Stimulated activated naive CD8-positive, alpha-beta T cell treated with anti-CD3 and anti-CD28 coated beads, Interleukin-15, amount 100 ng/mL, for 72 hours (primary cell): ENCODE data around the gene SYCP2L.
"Not testable (repeated sequence)": the region's sequence is repeated elsewhere in the genome, so short reads cannot be mapped to it uniquely, and the experiment has no call there.

Experiments
- ATAC-seq: fragments of 150-1000 bp; cut with Tn5 transposase; 2 replicates; pipeline ENCODE4 v1.10.0; 2021; ENCODE audit warnings: mild to moderate bottlenecking, moderate library complexity
- DNase-seq, 2 donors: peaks; one replicate each; pipeline ENCODE4 v3.0.0; 2021 to 2022
- H3K27ac Mint-ChIP-seq, 2 donors: one replicate each; pipeline ENCODE4 v1.8.0; 2022; ENCODE audit warnings: mild to moderate bottlenecking in 2 of 2, mixed read lengths in 2 of 2, moderate library complexity in 2 of 2
- H3K27me3 Mint-ChIP-seq: one replicate; pipeline ENCODE4 v1.8.0; 2022; ENCODE audit warnings: mixed read lengths
- H3K4me1 Mint-ChIP-seq: one replicate; pipeline ENCODE4 v1.8.0; 2022; ENCODE audit warnings: mild to moderate bottlenecking, mixed read lengths
- H3K4me3 Mint-ChIP-seq, 2 donors: one replicate each; pipeline ENCODE4 v1.8.0; 2022; ENCODE audit warnings: mild to moderate bottlenecking in 2 of 2, mixed read lengths in 2 of 2, moderate library complexity in 1 of 2
- H3K9me3 Mint-ChIP-seq, 2 donors: one replicate each; pipeline ENCODE4 v1.8.0; 2022; ENCODE audit warnings: mixed read lengths in 2 of 2

SYCP2L gene

GRCh38 chr6:10896691-10897090 is 9.8 kb downstream of the SYCP2L start:
- no peak overlapping the region for H3K4me3 Mint-ChIP-seq
- H3K27ac Mint-ChIP-seq, result no peak overlapping the region
- peaks cover 22% of the 10 kb centered on the region for H3K27me3 Mint-ChIP-seq
- ATAC-seq (no peak), DNase-seq (no peak)
- no peaks in the 10 kb centered on the region for H3K9me3 Mint-ChIP-seq
- H3K4me1 Mint-ChIP-seq, result peaks cover under 1% of the 10 kb centered on the region

GRCh38 chr6:10901770-10902169 is 14.9 kb downstream of the SYCP2L start:
- Mint-ChIP-seq H3K27me3 (no peaks in the 10 kb centered on the region), H3K9me3 (no peaks in the 10 kb centered on the region), H3K27ac (no peak overlapping the region), H3K4me1 (peaks cover 7% of the 10 kb centered on the region), H3K4me3 (no peak overlapping the region)
- peak; percentile 43 for ATAC-seq
- no peak for DNase-seq

- DNase-seq, result no peak
- H3K27ac Mint-ChIP-seq, result no peak overlapping the region
- no peaks in the 10 kb centered on the region for H3K27me3 Mint-ChIP-seq
- H3K4me1 Mint-ChIP-seq, result peaks cover 7% of the 10 kb centered on the region
- no peak for ATAC-seq
- no peak overlapping the region for H3K4me3 Mint-ChIP-seq
- no peaks in the 10 kb centered on the region for H3K9me3 Mint-ChIP-seq
Measured at GRCh38 chr6:10904015-10904414, 17.2 kb downstream of the SYCP2L start.

GRCh38 chr6:10908228-10908627 is 21.4 kb downstream of the SYCP2L start:
- Mint-ChIP-seq H3K27me3 (no peaks in the 10 kb centered on the region), H3K9me3 (no peaks in the 10 kb centered on the region), H3K27ac (no peak overlapping the region), H3K4me1 (no peaks in the 10 kb centered on the region), H3K4me3 (no peak overlapping the region)
- no peak for ATAC-seq
- no peak for DNase-seq

GRCh38 chr6:10919520-10919919 is 32.7 kb downstream of the SYCP2L start:
- not testable (repeated sequence) for H3K9me3 Mint-ChIP-seq, H3K27ac Mint-ChIP-seq, H3K4me1 Mint-ChIP-seq, DNase-seq, ATAC-seq, H3K4me3 Mint-ChIP-seq
- H3K27me3 Mint-ChIP-seq, result peaks cover 44% of the 10 kb centered on the region

- Mint-ChIP-seq H3K9me3 (no peaks in the 10 kb centered on the region), H3K4me3 (no peak overlapping the region), H3K4me1 (no peaks in the 10 kb centered on the region), H3K27ac (no peak overlapping the region), H3K27me3 (peaks cover 12% of the 10 kb centered on the region)
- no peak for ATAC-seq
- no peak for DNase-seq
Measured at GRCh38 chr6:10933126-10933525, 46.3 kb downstream of the SYCP2L start.

GRCh38 chr6:10939840-10940239 is 53.0 kb downstream of the SYCP2L start:
- peaks cover 20% of the 10 kb centered on the region for H3K27me3 Mint-ChIP-seq
- no peaks in the 10 kb centered on the region for H3K4me1 Mint-ChIP-seq
- H3K4me3 Mint-ChIP-seq, result no peak overlapping the region
- DNase-seq (no peak), ATAC-seq (no peak)
- H3K27ac Mint-ChIP-seq, result no peak overlapping the region
- H3K9me3 Mint-ChIP-seq, result no peaks in the 10 kb centered on the region

- H3K4me1 Mint-ChIP-seq, result no peaks in the 10 kb centered on the region
- no peak overlapping the region for H3K4me3 Mint-ChIP-seq
- DNase-seq (no peak), ATAC-seq (no peak)
- H3K27ac Mint-ChIP-seq, result no peak overlapping the region
- H3K9me3 Mint-ChIP-seq, result no peaks in the 10 kb centered on the region
- H3K27me3 Mint-ChIP-seq, result peaks cover 22% of the 10 kb centered on the region
Measured at GRCh38 chr6:10945845-10946244, 59.0 kb downstream of the SYCP2L start.

- Mint-ChIP-seq H3K27me3 (peaks cover 29% of the 10 kb centered on the region), H3K9me3 (no peaks in the 10 kb centered on the region), H3K4me3 (no peak overlapping the region), H3K4me1 (no peaks in the 10 kb centered on the region), H3K27ac (no peak overlapping the region)
- DNase-seq (no peak), ATAC-seq (no peak)
Measured at GRCh38 chr6:10947966-10948365, 61.1 kb downstream of the SYCP2L start.

- no peak overlapping the region for H3K4me3 Mint-ChIP-seq
- no peak for ATAC-seq
- H3K4me1 Mint-ChIP-seq, result no peaks in the 10 kb centered on the region
- no peaks in the 10 kb centered on the region for H3K9me3 Mint-ChIP-seq
- peaks cover 43% of the 10 kb centered on the region for H3K27me3 Mint-ChIP-seq
- H3K27ac Mint-ChIP-seq, result no peak overlapping the region
- DNase-seq, result no peak
Measured at GRCh38 chr6:10949579-10950490, 63.0 kb downstream of the SYCP2L start.

GRCh38 chr6:10951675-10952282 is 64.9 kb downstream of the SYCP2L start:
- H3K27me3 Mint-ChIP-seq, result peaks cover 43% of the 10 kb centered on the region

GRCh38 chr6:10954590-10955010 is 67.7 kb downstream of the SYCP2L start:
- DNase-seq (peak; percentile 71 to 74), ATAC-seq (peak; percentile 83)
- Mint-ChIP-seq H3K27ac (no peak overlapping the region), H3K27me3 (peaks cover 39% of the 10 kb centered on the region), H3K4me3 (no peak overlapping the region), H3K4me1 (no peaks in the 10 kb centered on the region), H3K9me3 (no peaks in the 10 kb centered on the region)

More at GRCh38 chr6:10951675-10952282, 64.9 kb downstream of the SYCP2L start:
- no peak overlapping the region for H3K27ac Mint-ChIP-seq
- ATAC-seq (no peak), DNase-seq (no peak)
- H3K9me3 Mint-ChIP-seq, result no peaks in the 10 kb centered on the region
- no peaks in the 10 kb centered on the region for H3K4me1 Mint-ChIP-seq
- no peak overlapping the region for H3K4me3 Mint-ChIP-seq

GRCh38 chr6:10956776-10957175 is 69.9 kb downstream of the SYCP2L start:
- H3K9me3 Mint-ChIP-seq, result no peaks in the 10 kb centered on the region
- no peak overlapping the region for H3K27ac Mint-ChIP-seq
- H3K4me3 Mint-ChIP-seq, result no peak overlapping the region
- H3K27me3 Mint-ChIP-seq, result peaks cover 44% of the 10 kb centered on the region
- ATAC-seq (no peak), DNase-seq (no peak)
- H3K4me1 Mint-ChIP-seq, result no peaks in the 10 kb centered on the region

GRCh38 chr6:10957414-10957886 is 70.6 kb downstream of the SYCP2L start:
- Mint-ChIP-seq H3K4me1 (no peaks in the 10 kb centered on the region), H3K27me3 (peaks cover 39% of the 10 kb centered on the region), H3K4me3 (no peak overlapping the region), H3K9me3 (no peaks in the 10 kb centered on the region), H3K27ac (no peak overlapping the region)
- ATAC-seq (no peak), DNase-seq (no peak)

GRCh38 chr6:10960171-10960570 is 73.3 kb downstream of the SYCP2L start:
- Mint-ChIP-seq H3K4me1 (no peaks in the 10 kb centered on the region), H3K9me3 (no peaks in the 10 kb centered on the region), H3K4me3 (no peak overlapping the region), H3K27ac (no peak overlapping the region), H3K27me3 (peaks cover 22% of the 10 kb centered on the region)
- ATAC-seq, result no peak
- no peak for DNase-seq

GRCh38 chr6:10961837-10962236 is 75.0 kb downstream of the SYCP2L start:
- H3K27ac Mint-ChIP-seq, result no peak overlapping the region
- H3K4me1 Mint-ChIP-seq, result no peaks in the 10 kb centered on the region
- H3K27me3 Mint-ChIP-seq, result peaks cover 22% of the 10 kb centered on the region
- DNase-seq (no peak), ATAC-seq (no peak)
- no peaks in the 10 kb centered on the region for H3K9me3 Mint-ChIP-seq
- no peak overlapping the region for H3K4me3 Mint-ChIP-seq
